K562 (cell line): ENCODE data around the gene CHCHD1. TPM values are rescaled to one million over a fixed set of nuclear protein-coding genes. Genes with fewer than 3 reads are reported as not detected.

Experiments
- ATAC-seq: fragments of 200-7000 bp; cut with Tn5 transposase; 3 replicates; pipeline ENCODE4 v1.9.1; 2020; ENCODE audit warnings: moderate library complexity
- BruUV-seq: library from RNA; stranded (reverse); fragments of 400-500 nt; replicated peaks from 2 replicates; lab custom pipeline; 2021; lab: Mats Ljungman, UMichigan
- CTCF ChIA-PET: fragments of 300-600 bp; formaldehyde crosslinking; extraction: SDS; loops from one replicate; lab custom pipeline; 2021; ENCODE audit warnings: low intra/inter-chr PET ratio; lab: Yijun Ruan, JAX
- POLR2A ChIA-PET: fragments of 300-600, 350-650 bp; sonication (Branson Sonifier 250); formaldehyde crosslinking; extraction: SDS; loops from one replicate; lab custom pipeline; 2021; ENCODE audit warnings: antibody characterized with exemption, inconsistent platforms; lab: Yijun Ruan, JAX
- DNase-seq, 4 experiments: peaks; one replicate each; pipeline versions ENCODE4 v3.0.0 to v3.0.0-alpha.2; 2011 to 2018; ENCODE audit warnings: low spot score in 3 of 4, mixed read lengths in 3 of 4; ENCODE audit errors: extremely low read depth in 1 of 4
- FAIRE-seq: peaks from 2 replicates; lab custom pipeline; 2011; peaks lifted over from hg19 to GRCh38; lab: Jason Lieb, UNC
- H2AFZ ChIP-seq: 2 replicates; pipeline ENCODE4 v1.6.0; 2011; ENCODE audit warnings: low read depth, low read length, control low read depth, inconsistent platforms
- H3K27ac ChIP-seq: fragments of 200-600 bp; 3 replicates; pipeline ENCODE4 v1.8.0; 2011; ENCODE audit warnings: low read depth, mild to moderate bottlenecking, control low read depth, inconsistent platforms, low read length, moderate library complexity, mixed read lengths; ENCODE audit errors: extremely low read depth
- H3K27me3 ChIP-seq, 2 experiments: fragments of 300-600 bp in 1 of 2; 2 replicates in 1 of 2; 3 replicates in 1 of 2; pipeline versions ENCODE4 v1.6.0 to v1.8.0; 2011; ENCODE audit warnings: inconsistent platforms in 2 of 2, low read length in 2 of 2, mild to moderate bottlenecking in 1 of 2, mixed read lengths in 1 of 2, moderate library complexity in 1 of 2; ENCODE audit not compliant: control insufficient read depth in 2 of 2, insufficient read depth in 2 of 2
- H3K36me3 ChIP-seq: fragments of 300-600 bp; 3 replicates; pipeline ENCODE4 v1.8.0; 2011; ENCODE audit warnings: mild to moderate bottlenecking, low read length, inconsistent platforms; ENCODE audit not compliant: control insufficient read depth, insufficient read depth
- H3K4me1 ChIP-seq, 2 experiments: fragments of 200-600 bp in 1 of 2; replicated peaks in 1 of 2; 2 replicates in 1 of 2; 3 replicates in 1 of 2; pipeline versions ENCODE4 v1.5.1 to v1.8.0; 2011; ENCODE audit warnings: inconsistent platforms in 2 of 2, low read length in 2 of 2, mild to moderate bottlenecking in 1 of 2, mixed read lengths in 1 of 2, moderate library complexity in 1 of 2; ENCODE audit not compliant: control insufficient read depth in 2 of 2, insufficient read depth in 2 of 2
- H3K4me2 ChIP-seq: 2 replicates; pipeline ENCODE4 v1.6.1; 2011; ENCODE audit warnings: low read length, control low read depth, inconsistent platforms, mixed read lengths; ENCODE audit not compliant: insufficient read depth
- H3K4me3 ChIP-seq: fragments of 200-600 bp; sonication (generic), shearing (Covaris generic); 2 replicates; pipeline ENCODE4 v1.5.1; 2016; ENCODE audit warnings: control low read depth, inconsistent platforms
- H3K79me2 ChIP-seq: fragments of 200-600 bp; 3 replicates; pipeline ENCODE4 v1.8.0; 2011; ENCODE audit warnings: low read length, inconsistent platforms; ENCODE audit not compliant: control insufficient read depth, insufficient read depth
- H3K9ac ChIP-seq, 2 experiments: 2 replicates each; pipeline versions ENCODE4 v1.6.0 to v1.6.1; 2011; ENCODE audit warnings: low read depth in 2 of 2, low read length in 2 of 2, control low read depth in 1 of 2, inconsistent platforms in 1 of 2, mild to moderate bottlenecking in 1 of 2, mixed read lengths in 1 of 2; ENCODE audit not compliant: insufficient read depth in 1 of 2
- H3K9me1 ChIP-seq: one replicate; pipeline ENCODE4 v1.6.0; 2011; ENCODE audit warnings: inconsistent platforms, mild to moderate bottlenecking, low read length, moderate library complexity; ENCODE audit not compliant: control insufficient read depth, insufficient read depth
- H3K9me3 ChIP-seq: replicated peaks from 2 replicates; pipeline ENCODE4 v1.5.1; 2011; ENCODE audit warnings: low read depth, low read length, inconsistent platforms; ENCODE audit not compliant: control insufficient read depth, insufficient read depth
- H4K20me1 ChIP-seq: replicated peaks from 2 replicates; pipeline ENCODE4 v1.6.1; 2011; ENCODE audit warnings: low read length, inconsistent platforms, mixed read lengths; ENCODE audit not compliant: control insufficient read depth, insufficient read depth
- E2F4 ChIP-seq: sonication (generic); formaldehyde crosslinking; IDR thresholded peaks from 2 replicates; pipeline ENCODE4 v1.8.0; 2022; ENCODE audit warnings: mild to moderate bottlenecking, low read depth, missing genetic modification reagents
- ELK3 ChIP-seq: fragments of 450-650 bp; formaldehyde crosslinking; IDR thresholded peaks from 2 replicates; pipeline ENCODE4 v1.4.0; 2020; ENCODE audit warnings: mild to moderate bottlenecking
- FOXA3 ChIP-seq, 2 experiments: fragments of 450-650 bp in 1 of 2; sonication (generic) in 1 of 2; formaldehyde crosslinking; IDR thresholded peaks in 1 of 2; conservative IDR thresholded peaks in 1 of 2; 2 replicates each; pipeline versions ENCODE4 v1.4.0 to v1.8.0; 2020 to 2022; ENCODE audit warnings: mild to moderate bottlenecking in 2 of 2, missing genetic modification reagents in 1 of 2
- FOXK2 ChIP-seq, 2 experiments: fragments of 450-650 bp; IDR thresholded peaks in 1 of 2; conservative IDR thresholded peaks in 1 of 2; 2 replicates each; pipeline ENCODE4 v1.6.1; 2016; ENCODE audit warnings: low read depth in 2 of 2, mild to moderate bottlenecking in 1 of 2
- HNRNPLL ChIP-seq: fragments of 200-400 bp; formaldehyde crosslinking; IDR thresholded peaks from 2 replicates; pipeline ENCODE4 v1.6.1; 2017; ENCODE audit warnings: low read length, low read depth, mild to moderate bottlenecking; ENCODE audit not compliant: poor library complexity, severe bottlenecking
- KAT8 ChIP-seq: fragments of 450-650 bp; IDR thresholded peaks from 2 replicates; pipeline ENCODE4 v1.6.1; 2016; ENCODE audit warnings: low read depth, mild to moderate bottlenecking
- MAFF ChIP-seq: IDR thresholded peaks from 2 replicates; pipeline ENCODE4 v1.6.1; 2012; ENCODE audit warnings: low read length, improper control_type of control experiment
- MEIS2 ChIP-seq: fragments of 450-650 bp; IDR thresholded peaks from 2 replicates; pipeline ENCODE4 v1.6.1; 2014; ENCODE audit warnings: mild to moderate bottlenecking; ENCODE audit not compliant: partially characterized antibody
- NFYB ChIP-seq: IDR thresholded peaks from 2 replicates; pipeline ENCODE4 v1.6.1; 2011; ENCODE audit warnings: mild to moderate bottlenecking, moderate library complexity; ENCODE audit not compliant: insufficient read length; ENCODE audit errors: extremely low read depth
- NUFIP1 ChIP-seq: fragments of 450-650 bp; IDR thresholded peaks from 2 replicates; pipeline ENCODE4 v1.6.1; 2018; ENCODE audit not compliant: partially characterized antibody
- POLR2A ChIP-seq: fragments of 450-650 bp; conservative IDR thresholded peaks from 2 replicates; pipeline ENCODE4 v1.6.1; 2016
- POLR2B ChIP-seq: fragments of 450-650 bp; IDR thresholded peaks from 2 replicates; pipeline ENCODE4 v1.6.1; 2018; ENCODE audit warnings: low read depth; ENCODE audit not compliant: partially characterized antibody
- SIN3A ChIP-seq, 2 experiments: fragments of 150-350 bp in 1 of 2; IDR thresholded peaks; 2 replicates each; pipeline ENCODE4 v1.6.1; 2011 to 2016; ENCODE audit warnings: borderline replicate concordance in 2 of 2, low read depth in 2 of 2, low read length in 2 of 2, mild to moderate bottlenecking in 2 of 2, moderate library complexity in 2 of 2; ENCODE audit not compliant: control insufficient read depth in 1 of 2
- TEAD4 ChIP-seq, 2 experiments: sonication (generic) in 1 of 2; formaldehyde crosslinking in 1 of 2; IDR thresholded peaks; 2 replicates each; pipeline versions ENCODE4 v1.6.1 to v1.8.0; 2012 to 2022; ENCODE audit warnings: borderline replicate concordance in 1 of 2, inconsistent platforms in 1 of 2, low read length in 1 of 2, mild to moderate bottlenecking in 1 of 2, missing genetic modification reagents in 1 of 2
- ZNF174 ChIP-seq: fragments of 250-450 bp; sonication (Bioruptor Pico); IDR thresholded peaks from 2 replicates; pipeline ENCODE4 v1.4.0; 2020; ENCODE audit warnings: mild to moderate bottlenecking
- ZNF444 ChIP-seq: fragments of 250-450 bp; sonication (Bioruptor Pico); IDR thresholded peaks from 2 replicates; pipeline ENCODE4 v1.4.0; 2020; ENCODE audit warnings: mild to moderate bottlenecking, moderate library complexity
- WGBS: fragments of 100-300 bp; shearing (Covaris generic); methylation state at CpG from one replicate; pipeline ENCODE4 v1.1.6; 2016; ENCODE audit warnings: low coverage, mixed read lengths; ENCODE audit not compliant: insufficient coverage; ENCODE audit errors: missing lambda C conversion rate; 5-methylcytosine and 5-hydroxymethylcytosine counted together
- in situ Hi-C: fragments of 300-500 bp; cut with MboI; formaldehyde crosslinking; loops from 4 replicates; pipeline ENCODE4 v1.15.0; 2018; ENCODE audit warnings: inconsistent platforms, mixed read lengths
- intact Hi-C: fragments of 100-400 bp; cut with micrococcal nuclease; formaldehyde crosslinking; loops from 2 replicates; pipeline ENCODE4 v1.14.2; 2022
- polyA plus RNA-seq, 8 experiments: library from polyadenylated mRNA; depleted of rRNA in 4 of 8; stranded (reverse) in 5 of 8; unstranded in 3 of 8; fragments of >200 nt; fragmentation: Nextera tagmentation in 2 of 8; fragmentation: Illumina TruSeq in 1 of 8; extraction: Ambion mirVana in 2 of 8; extraction: Trizol in 1 of 8; gene quantifications; 2 replicates each; pipeline versions ENCODE4 v1.2.1 to v1.2.3, GENCODE V29; 2011 to 2014; ENCODE audit warnings: inconsistent platforms in 1 of 8, missing spikeins in 1 of 8
- total RNA-seq, 7 experiments: library from RNA; depleted of rRNA in 6 of 7; stranded (reverse); fragments of >200 nt in 6 of 7; fragmentation: Illumina TruSeq in 2 of 7; extraction: Trizol in 2 of 7; gene quantifications; 2 replicates each; pipeline versions ENCODE4 v1.2.1 to v1.2.3, GENCODE V29; 2011 to 2021; ENCODE audit warnings: low replicate concordance in 1 of 7
- TF ChIP-seq, protein P1 (sequence below): fragments of 450-650 bp; IDR thresholded peaks from 2 replicates; pipeline ENCODE4 v1.6.1; 2016

Gene CHCHD1
- total and polyA plus RNA-seq, 9 of the 15 experiments (the other 6 are each of a cell fraction or from before 2014, with no cell fraction given) = 52.9 to 126 (median 83.4) TPM

- Histone ChIP-seq H3K9me1 (no peaks in the 10 kb centered on the region), H4K20me1 (no peaks in the 10 kb centered on the region; the same call in 1 of the 2 replicates), H3K27me3 (no peaks in the 10 kb centered on the region), H3K9ac (peak overlapping the region; percentile 31 to 96; a peak in 3 of 4 replicates), H3K4me2 (peak overlapping the region; percentile 96), H3K27ac (peak overlapping the region; percentile 92), H3K4me1 (peaks cover 17 to 35% of the 10 kb centered on the region in 2 experiments), H3K4me3 (peak overlapping the region; percentile 81), H3K9me3 (no peaks in the 10 kb centered on the region), H3K79me2 (peaks cover 82% of the 10 kb centered on the region), H2AFZ (0 out of 2 replicates have a peak overlapping the region, but pooled peaks have one; percentile 94), H3K36me3 (peaks cover 35% of the 10 kb centered on the region)
- ATAC-seq (no peak), DNase-seq (no peak), FAIRE-seq (no peak)
- 3% methylated on average over 2 of the region's 2 CpGs for WGBS
- in situ Hi-C loops = no loop called here
- intact Hi-C loops = loop anchor here (10.0 kb wide), 1 partner anchor 322 kb away; no protein-coding TSS in a partner anchor
- POLR2A ChIA-PET = interaction anchor here (1.2 to 6.7 kb wide), 7 partner anchors 11 to 218 kb away, joined by 3 to 113 read pairs (median 4); a partner anchor contains a TSS
- TF ChIP-seq SIN3A (IDR thresholded peaks at IDR 0.05; ENCODE audit: borderline replicate concordance in 2 of 2, control insufficient read depth in 1 of 2, low read depth in 2 of 2, low read length in 2 of 2) (peak; percentile 39 to 51; a peak in 2 of 4 replicates), FOXA3 (CRISPR knock-in tag; conservative IDR thresholded peaks at IDR 0.05 in 1 of 2, IDR thresholded peaks at IDR 0.05 in 1 of 2) (0 out of 4 replicates have a peak, but pooled peaks of 1 of the 2 experiments have one; percentile 4), POLR2B (no peak), KAT8 (no peak), MEIS2 (peak; percentile 23), POLR2A (no peak), FOXK2 (conservative IDR thresholded peaks at IDR 0.05 in 1 of 2, IDR thresholded peaks at IDR 0.05 in 1 of 2; ENCODE audit: low read depth in 2 of 2) (no peak), NUFIP1 (peak; percentile 17), HNRNPLL (no peak), MAFF (no peak), ZNF444 (CRISPR knock-in tag) (no peak), NFYB (no peak), ZNF174 (no peak), ELK3 (CRISPR knock-in tag) (no peak), E2F4 (CRISPR knock-in tag) (no peak), TEAD4 (IDR thresholded peaks at IDR 0.05; ENCODE audit: low read length) (no peak), TEAD4 (CRISPR knock-in tag; IDR thresholded peaks at IDR 0.05; ENCODE audit: borderline replicate concordance) (no peak)
- TF ChIP-seq, protein P1, sequence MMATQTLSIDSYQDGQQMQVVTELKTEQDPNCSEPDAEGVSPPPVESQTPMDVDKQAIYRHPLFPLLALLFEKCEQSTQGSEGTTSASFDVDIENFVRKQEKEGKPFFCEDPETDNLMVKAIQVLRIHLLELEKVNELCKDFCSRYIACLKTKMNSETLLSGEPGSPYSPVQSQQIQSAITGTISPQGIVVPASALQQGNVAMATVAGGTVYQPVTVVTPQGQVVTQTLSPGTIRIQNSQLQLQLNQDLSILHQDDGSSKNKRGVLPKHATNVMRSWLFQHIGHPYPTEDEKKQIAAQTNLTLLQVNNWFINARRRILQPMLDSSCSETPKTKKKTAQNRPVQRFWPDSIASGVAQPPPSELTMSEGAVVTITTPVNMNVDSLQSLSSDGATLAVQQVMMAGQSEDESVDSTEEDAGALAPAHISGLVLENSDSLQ = peak; percentile 24; the same call in 1 of the 2 replicates
- BruUV-seq = TSS peak; percentile 64
- CTCF ChIA-PET = no interaction called here
Measured at GRCh38 chr10:73782749-73783085, 869 bp downstream of the CHCHD1 start.
